ENCODE measurements around the gene CERS1. TPM values are rescaled to one million over a fixed set of nuclear protein-coding genes. Genes with fewer than 3 reads are reported as not detected.
A peak's percentile ranks its signal among the peaks of the same experiment; 100 is the strongest.
"Not testable (repeated sequence)": the region's sequence is repeated elsewhere in the genome, so short reads cannot be mapped to it uniquely, and the experiment has no call there.

Gene CERS1
- total and polyA plus RNA-seq, 9 donors: 0.36 to 2.6 (median 1.2) TPM

DNA sequence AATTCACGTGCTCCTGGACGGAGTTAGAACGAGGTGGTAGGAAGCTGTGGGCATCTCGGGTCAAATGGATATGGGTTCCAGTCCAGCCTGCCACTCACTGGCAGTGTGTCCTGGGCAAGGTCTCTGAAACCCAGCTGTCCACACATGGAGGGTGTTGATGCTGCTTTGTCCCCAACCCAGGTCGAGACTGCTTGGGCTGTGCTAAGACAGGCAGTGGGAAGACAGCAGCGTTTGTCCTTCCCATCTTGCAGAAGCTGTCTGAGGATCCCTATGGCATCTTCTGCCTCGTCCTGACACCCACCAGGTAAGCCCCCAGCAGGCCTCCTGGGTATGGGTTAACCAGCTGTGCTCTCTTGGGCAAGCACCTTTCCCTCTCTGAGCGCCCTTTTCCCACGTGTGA, 24.4 kb upstream of the CERS1 start:
- peak overlapping the region; percentile 74 for H3K4me3 ChIP-seq
- no peaks in the 10 kb centered on the region for H3K27me3 ChIP-seq
- peaks cover 6% of the 10 kb centered on the region for H3K4me1 ChIP-seq (ENCODE audit: insufficient read depth)
- intact Hi-C loops (cut with DNase I): no loop called here
- H3K27ac ChIP-seq: no peak overlapping the region
- H3K9me3 ChIP-seq: no peaks in the 10 kb centered on the region
- WGBS, 3 donors: 43 to 57% (median 43%) methylated on average over 9 of the region's 9 CpGs
- no peak for DNase-seq
- TF ChIP-seq, protein P1, sequence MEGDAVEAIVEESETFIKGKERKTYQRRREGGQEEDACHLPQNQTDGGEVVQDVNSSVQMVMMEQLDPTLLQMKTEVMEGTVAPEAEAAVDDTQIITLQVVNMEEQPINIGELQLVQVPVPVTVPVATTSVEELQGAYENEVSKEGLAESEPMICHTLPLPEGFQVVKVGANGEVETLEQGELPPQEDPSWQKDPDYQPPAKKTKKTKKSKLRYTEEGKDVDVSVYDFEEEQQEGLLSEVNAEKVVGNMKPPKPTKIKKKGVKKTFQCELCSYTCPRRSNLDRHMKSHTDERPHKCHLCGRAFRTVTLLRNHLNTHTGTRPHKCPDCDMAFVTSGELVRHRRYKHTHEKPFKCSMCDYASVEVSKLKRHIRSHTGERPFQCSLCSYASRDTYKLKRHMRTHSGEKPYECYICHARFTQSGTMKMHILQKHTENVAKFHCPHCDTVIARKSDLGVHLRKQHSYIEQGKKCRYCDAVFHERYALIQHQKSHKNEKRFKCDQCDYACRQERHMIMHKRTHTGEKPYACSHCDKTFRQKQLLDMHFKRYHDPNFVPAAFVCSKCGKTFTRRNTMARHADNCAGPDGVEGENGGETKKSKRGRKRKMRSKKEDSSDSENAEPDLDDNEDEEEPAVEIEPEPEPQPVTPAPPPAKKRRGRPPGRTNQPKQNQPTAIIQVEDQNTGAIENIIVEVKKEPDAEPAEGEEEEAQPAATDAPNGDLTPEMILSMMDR (IDR thresholded peaks at IDR 0.05): no peak
- TF ChIP-seq POLR2A (IDR thresholded peaks at IDR 0.05) (no peak), EP300 (IDR thresholded peaks at IDR 0.05) (no peak)
- no peaks in the 10 kb centered on the region for H3K36me3 ChIP-seq

DNA sequence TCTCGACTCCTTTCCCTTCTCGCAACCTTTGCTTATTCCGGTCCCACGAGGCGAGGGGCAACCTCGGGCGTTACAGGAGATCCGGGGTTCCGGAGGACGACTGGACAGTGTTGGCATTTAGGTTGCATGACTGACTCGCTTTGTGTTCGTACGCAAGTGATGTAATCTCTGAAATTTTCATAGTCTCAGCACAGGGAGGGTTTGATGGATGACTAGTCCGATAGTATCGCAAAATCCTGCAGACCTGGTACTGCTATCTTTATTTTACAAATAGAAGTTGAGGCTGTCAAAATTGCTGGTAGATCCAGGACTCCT, 23.9 kb upstream of the CERS1 start:
- H3K9me3 ChIP-seq: no peaks in the 10 kb centered on the region
- peak overlapping the region; percentile 74 for H3K4me3 ChIP-seq
- H3K27ac ChIP-seq: peak overlapping the region in 1 of 2 donors; percentile 34
- H3K27me3 ChIP-seq: no peaks in the 10 kb centered on the region
- TF ChIP-seq POLR2A (IDR thresholded peaks at IDR 0.05) (no peak), EP300 (IDR thresholded peaks at IDR 0.05) (no peak)
- H3K36me3 ChIP-seq: no peaks in the 10 kb centered on the region
- DNase-seq: no peak
- peaks cover 6% of the 10 kb centered on the region for H3K4me1 ChIP-seq (ENCODE audit: insufficient read depth)
- WGBS, 3 donors: 0 to 1% (median 1%) methylated on average over 15 of the region's 15 CpGs
- intact Hi-C loops (cut with DNase I): no loop called here

DNA sequence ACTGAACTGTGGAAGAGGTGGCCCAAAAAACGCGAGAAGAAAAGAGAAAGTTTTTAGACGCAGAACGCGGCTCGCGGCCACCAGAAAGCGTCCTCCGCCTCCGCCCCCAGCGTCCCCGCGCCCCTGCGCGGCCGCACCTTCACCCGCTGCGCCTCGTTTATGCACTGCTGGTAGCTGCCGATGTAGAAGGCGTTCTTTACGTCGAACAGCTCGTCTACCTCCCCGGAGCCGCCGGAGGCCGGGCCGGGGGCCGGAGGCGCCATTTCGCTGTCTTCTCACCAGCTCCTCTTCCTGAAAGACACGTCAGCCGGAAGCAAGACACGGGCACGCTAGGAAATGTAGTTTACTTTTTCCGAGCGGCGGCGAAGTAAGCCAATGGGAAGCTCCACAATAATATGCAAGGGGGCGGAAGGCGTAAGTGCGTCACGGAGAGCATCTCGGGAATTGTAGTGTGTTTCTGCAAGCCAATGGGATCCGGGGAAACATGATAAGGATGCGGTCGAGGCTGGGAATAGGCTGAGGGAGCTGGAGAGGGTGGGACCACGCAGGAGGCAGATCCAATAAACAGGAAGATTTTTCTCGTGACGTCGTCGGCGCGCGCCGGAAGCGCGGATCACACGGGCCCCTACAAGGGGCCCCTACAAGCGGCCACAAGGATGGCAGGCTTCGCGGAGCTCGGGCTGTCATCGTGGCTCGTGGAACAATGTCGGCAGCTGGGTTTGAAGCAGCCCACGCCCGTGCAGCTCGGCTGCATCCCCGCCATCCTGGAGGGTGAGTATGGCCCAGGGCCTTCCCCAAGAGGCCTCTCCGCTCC, 23.3 kb upstream of the CERS1 start, which contains the start of the genes COPE and DDX49:
TSS of gene COPE (minus strand) at position 302 of the 814 bp plus-strand sequence. CDS start at position 263, 39 bp downstream.
TSS of gene DDX49 (plus strand) at position 630 of the 814 bp plus-strand sequence. CDS start at position 657, 27 bp downstream.
- H3K27ac ChIP-seq: peak within 1 kb of the TSS; percentile 30 to 57
- intact Hi-C loops (cut with DNase I): no loop called here
- peak; percentile 94 to 98 (median 97) for DNase-seq
- no peaks in the 10 kb centered on the region for H3K9me3 ChIP-seq
- peaks cover 6% of the 10 kb centered on the region for H3K4me1 ChIP-seq (ENCODE audit: insufficient read depth)
- TF ChIP-seq EP300 (IDR thresholded peaks at IDR 0.05): no peak
- TF ChIP-seq, protein P1 (IDR thresholded peaks at IDR 0.05): peak in 1 of 3 donors; percentile 23
- TF ChIP-seq POLR2A (IDR thresholded peaks at IDR 0.05): peak; percentile 91
- no peaks in the 10 kb centered on the region for H3K36me3 ChIP-seq
- peak within 1 kb of the TSS; percentile 79 for H3K4me3 ChIP-seq
- WGBS, 3 donors: 0 to 1% (median 0%) methylated on average over 69 to 72 of the region's 72 CpGs
- H3K27me3 ChIP-seq: no peaks in the 10 kb centered on the region

DNA sequence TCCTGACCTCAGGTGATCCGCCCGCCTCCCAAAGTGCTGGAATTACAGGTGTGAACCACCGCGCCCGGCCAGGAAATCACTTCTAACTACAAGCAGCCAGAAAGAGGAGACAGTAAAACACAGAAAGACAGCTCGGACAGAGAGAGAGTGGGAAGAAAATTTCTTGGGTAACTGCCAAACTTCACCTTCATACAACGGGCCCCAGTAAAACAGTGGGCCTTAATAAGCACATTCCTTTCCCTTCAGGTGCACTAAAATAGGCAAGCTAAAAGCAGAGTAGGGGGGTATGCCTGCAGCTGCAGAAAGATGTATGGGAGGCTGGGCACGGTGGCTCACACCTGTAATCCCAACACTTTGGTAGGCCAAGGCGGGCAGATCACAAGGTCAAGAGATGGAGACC, 21.6 kb upstream of the CERS1 start:
- H3K4me1 ChIP-seq (ENCODE audit: insufficient read depth); H3K9me3 ChIP-seq; DNase-seq; H3K27ac ChIP-seq; intact Hi-C loops (cut with DNase I); H3K4me3 ChIP-seq; H3K36me3 ChIP-seq; H3K27me3 ChIP-seq: not testable (repeated sequence)
- 71 to 78% (median 72%) methylated on average over 9 of the region's 9 CpGs for WGBS, 3 donors

DNA sequence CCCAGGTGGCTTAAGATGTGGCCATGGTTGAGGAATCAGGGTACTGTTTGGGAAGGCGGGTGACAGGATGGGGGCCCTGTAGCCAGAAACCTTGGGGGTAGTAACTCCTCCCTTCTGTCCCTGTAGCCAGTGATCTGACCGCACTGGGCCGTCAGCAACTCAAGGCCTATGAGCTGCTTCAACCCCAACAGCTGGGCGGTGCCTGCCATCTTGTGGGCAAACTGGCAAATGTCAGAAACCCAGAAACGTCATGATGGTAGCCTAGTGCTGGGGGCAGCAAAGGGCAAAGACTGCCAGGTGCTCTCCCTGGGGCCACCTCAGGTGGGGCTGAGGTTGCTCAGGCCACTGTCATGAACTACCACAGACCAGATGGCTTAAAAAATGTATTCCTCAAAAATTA, 19.7 kb upstream of the CERS1 start:
- Histone ChIP-seq H3K27ac (no peak overlapping the region), H3K4me1 (ENCODE audit: insufficient read depth) (peaks cover 6% of the 10 kb centered on the region), H3K9me3 (no peaks in the 10 kb centered on the region), H3K36me3 (no peaks in the 10 kb centered on the region), H3K4me3 (no peak overlapping the region), H3K27me3 (no peaks in the 10 kb centered on the region)
- intact Hi-C loops (cut with DNase I): no loop called here
- WGBS, 3 donors: 52 to 66% (median 61%) methylated on average over 5 of the region's 5 CpGs
- peak in 1 of 5 donors; percentile 53 for DNase-seq
- TF ChIP-seq, protein P1 (IDR thresholded peaks at IDR 0.05): no peak
- TF ChIP-seq POLR2A (IDR thresholded peaks at IDR 0.05) (no peak), EP300 (IDR thresholded peaks at IDR 0.05) (no peak)

All from ovary (tissue), 9 donors.